ENCODE measurements around the gene C8B.

C8B gene

GRCh38 chr1:56894014-56894413, 71.8 kb downstream of the C8B start:
- no peak for DNase-seq

GRCh38 chr1:56890229-56890628, 75.6 kb downstream of the C8B start:
- no peak for DNase-seq

- no peak for DNase-seq
These were observed 84.4 kb downstream of the C8B start for GRCh38 chr1:56881417-56881816.

- DNase-seq: no peak
These were observed 85.0 kb downstream of the C8B start for GRCh38 chr1:56880774-56881173.

Measured in EL (cell line).